H1 (cell line): Measurements from ENCODE around the gene RRP9. TPM values are rescaled to one million over a fixed set of nuclear protein-coding genes. Genes with fewer than 3 reads are reported as not detected.

ENCODE experiments used
- CTCF ChIA-PET: fragments of 300-600 bp; sonication (Branson Sonifier 250); formaldehyde crosslinking; loops from one replicate; lab custom pipeline; 2021; ENCODE audit not compliant: partially characterized antibody; lab: Charles Lee
- POLR2A ChIA-PET: fragments of 300-600 bp; sonication (Branson Sonifier 250); formaldehyde crosslinking; loops from one replicate; lab custom pipeline; 2021; ENCODE audit warnings: inconsistent platforms; ENCODE audit not compliant: partially characterized antibody; lab: Charles Lee
- DNase-seq, 2 experiments: peaks; one replicate each; pipeline versions ENCODE4 v3.0.0 to v3.0.0-alpha.2; 2010 to 2022; ENCODE audit warnings: low spot score in 2 of 2, low read depth in 1 of 2, mixed read lengths in 1 of 2
- FAIRE-seq: peaks from 2 replicates; lab custom pipeline; 2011; peaks lifted over from hg19 to GRCh38; lab: Jason Lieb, UNC
- H2AFZ ChIP-seq: 2 replicates; pipeline ENCODE4 v1.8.1; 2012; ENCODE audit warnings: low read length, inconsistent platforms
- H2AK5ac ChIP-seq: 2 replicates; pipeline ENCODE4 v1.6.1; 2013; ENCODE audit warnings: low read depth, low read length
- H2BK120ac ChIP-seq: replicated peaks from 2 replicates; pipeline ENCODE3; 2013; ENCODE audit warnings: low read depth, low read length, inconsistent platforms
- H2BK12ac ChIP-seq: 2 replicates; pipeline ENCODE4 v1.6.1; 2013; ENCODE audit warnings: low read depth, low read length
- H2BK15ac ChIP-seq: 2 replicates; pipeline ENCODE4 v1.6.1; 2013; ENCODE audit warnings: low read length
- H2BK20ac ChIP-seq: 2 replicates; pipeline ENCODE4 v1.6.1; 2013; ENCODE audit warnings: low read length
- H2BK5ac ChIP-seq: 2 replicates; pipeline ENCODE4 v1.6.1; 2013; ENCODE audit warnings: low read depth, low read length
- H3K14ac ChIP-seq: 2 replicates; pipeline ENCODE4 v1.6.1; 2013; ENCODE audit warnings: inconsistent platforms; ENCODE audit not compliant: insufficient read length
- H3K18ac ChIP-seq: 2 replicates; pipeline ENCODE4 v1.6.1; 2013; ENCODE audit warnings: low read length; ENCODE audit errors: extremely low read depth
- H3K23ac ChIP-seq: 2 replicates; pipeline ENCODE4 v1.6.1; 2013; ENCODE audit warnings: inconsistent platforms; ENCODE audit not compliant: insufficient read length
- H3K23me2 ChIP-seq: 2 replicates; pipeline ENCODE4 v1.6.1; 2013; ENCODE audit warnings: low read depth, low read length
- H3K27ac ChIP-seq: 2 replicates; pipeline ENCODE4 v1.6.1; 2011; ENCODE audit warnings: low read depth, low read length, inconsistent platforms
- H3K27me3 ChIP-seq, 4 experiments: replicated peaks in 1 of 4; 1 replicate in 1 of 4; 2 replicates in 3 of 4; pipeline versions ENCODE4 v1.6.1 to v1.8.1; 2011 to 2013; ENCODE audit warnings: low read length in 3 of 4, mild to moderate bottlenecking in 3 of 4, inconsistent platforms in 2 of 4, mixed read lengths in 2 of 4, moderate library complexity in 1 of 4; ENCODE audit not compliant: control insufficient read depth in 3 of 4, insufficient read depth in 3 of 4; ENCODE audit errors: extremely low read depth in 1 of 4
- H3K36me3 ChIP-seq, 4 experiments: 2 replicates each; pipeline versions ENCODE4 v1.6.1 to v1.8.1; 2011 to 2013; ENCODE audit warnings: mild to moderate bottlenecking in 4 of 4, low read length in 3 of 4, moderate library complexity in 2 of 4, control low read depth in 1 of 4, inconsistent platforms in 1 of 4; ENCODE audit not compliant: insufficient read depth in 4 of 4, control insufficient read depth in 2 of 4
- H3K4ac ChIP-seq: replicated peaks from 2 replicates; pipeline ENCODE3; 2013; ENCODE audit warnings: low read length, low read depth, mixed read lengths, inconsistent platforms; ENCODE audit not compliant: insufficient read length
- H3K4me1 ChIP-seq, 4 experiments: replicated peaks in 1 of 4; 1 replicate in 1 of 4; 2 replicates in 3 of 4; pipeline versions ENCODE4 v1.6.1 to v1.8.1; 2011 to 2013; ENCODE audit warnings: low read length in 3 of 4, inconsistent platforms in 2 of 4, mixed read lengths in 1 of 4; ENCODE audit not compliant: insufficient read depth in 4 of 4, control insufficient read depth in 3 of 4
- H3K4me2 ChIP-seq, 2 experiments: 2 replicates each; pipeline versions ENCODE4 v1.6.1 to v1.8.1; 2011 to 2013; ENCODE audit warnings: low read depth in 2 of 2, low read length in 2 of 2, control low read depth in 1 of 2, inconsistent platforms in 1 of 2, mild to moderate bottlenecking in 1 of 2; ENCODE audit not compliant: insufficient read depth in 1 of 2
- H3K4me3 ChIP-seq, 4 experiments: fragments of 200-600, 300-600 bp in 1 of 4; sonication (generic), shearing (Covaris generic), sonication (Bioruptor Twin) in 1 of 4; 2 replicates each; pipeline versions ENCODE4 v1.5.1 to v1.8.1; 2011 to 2016; ENCODE audit warnings: low read length in 4 of 4, low read depth in 3 of 4, control low read depth in 2 of 4, inconsistent platforms in 2 of 4, mild to moderate bottlenecking in 2 of 4, mixed read lengths in 1 of 4, moderate library complexity in 1 of 4; ENCODE audit not compliant: insufficient read depth in 2 of 4; ENCODE audit errors: extremely low read depth in 1 of 4
- H3K56ac ChIP-seq: replicated peaks from 2 replicates; pipeline ENCODE3; 2013; ENCODE audit warnings: low read depth, mild to moderate bottlenecking, mixed read lengths, low read length, inconsistent platforms; ENCODE audit not compliant: insufficient read length
- H3K79me1 ChIP-seq: 2 replicates; pipeline ENCODE4 v1.6.1; 2013; ENCODE audit warnings: low read depth, low read length, control low read depth
- H3K79me2 ChIP-seq, 2 experiments: 2 replicates each; pipeline versions ENCODE4 v1.6.1 to v1.8.1; 2012 to 2013; ENCODE audit warnings: low read length in 2 of 2, mild to moderate bottlenecking in 2 of 2, inconsistent platforms in 1 of 2; ENCODE audit not compliant: insufficient read depth in 2 of 2, control insufficient read depth in 1 of 2
- H3K9ac ChIP-seq, 4 experiments: replicated peaks in 1 of 4; 1 replicate in 1 of 4; 2 replicates in 3 of 4; pipeline versions ENCODE4 v1.6.1 to v1.8.1; 2011 to 2013; ENCODE audit warnings: low read depth in 3 of 4, low read length in 3 of 4, control low read depth in 2 of 4, mild to moderate bottlenecking in 2 of 4, moderate library complexity in 2 of 4, inconsistent platforms in 1 of 4; ENCODE audit errors: extremely low read depth in 1 of 4
- H3K9me3 ChIP-seq, 2 experiments: 2 replicates each; pipeline versions ENCODE4 v1.6.1 to v1.8.1; 2012 to 2013; ENCODE audit warnings: mild to moderate bottlenecking in 2 of 2, moderate library complexity in 2 of 2, control low read depth in 1 of 2, inconsistent platforms in 1 of 2, low read depth in 1 of 2, low read length in 1 of 2, mixed read lengths in 1 of 2; ENCODE audit not compliant: insufficient read depth in 2 of 2
- H4K20me1 ChIP-seq, 2 experiments: replicated peaks in 1 of 2; 2 replicates each; pipeline versions ENCODE3 to v1.8.1; 2011 to 2013; ENCODE audit warnings: inconsistent platforms in 2 of 2, low read length in 2 of 2, mild to moderate bottlenecking in 1 of 2; ENCODE audit not compliant: insufficient read depth in 2 of 2, control insufficient read depth in 1 of 2
- H4K5ac ChIP-seq: 2 replicates; pipeline ENCODE4 v1.6.1; 2013; ENCODE audit warnings: low read length, low read depth, mixed read lengths, inconsistent platforms; ENCODE audit not compliant: insufficient read length
- H4K8ac ChIP-seq: 2 replicates; pipeline ENCODE4 v1.8.0; 2013; ENCODE audit warnings: mild to moderate bottlenecking, moderate library complexity, low read length, inconsistent platforms; ENCODE audit not compliant: insufficient read depth; ENCODE audit errors: extremely low read depth
- H4K91ac ChIP-seq: replicated peaks from 2 replicates; pipeline ENCODE3; 2013; ENCODE audit warnings: low read length, mixed read lengths, inconsistent platforms; ENCODE audit not compliant: insufficient read length
- ATF3 ChIP-seq: IDR thresholded peaks from 2 replicates; pipeline ENCODE4 v1.6.1; 2011; ENCODE audit warnings: low read depth, mild to moderate bottlenecking, low read length; ENCODE audit not compliant: insufficient read depth
- BRCA1 ChIP-seq: IDR thresholded peaks from 2 replicates; pipeline ENCODE4 v1.6.1; 2012; ENCODE audit warnings: low read depth, low read length, improper control_type of control experiment
- CBX8 ChIP-seq: fragments of 300-800, 300-1000 bp; sonication (generic); IDR thresholded peaks from 2 replicates; pipeline ENCODE4 v1.7.1; 2016; ENCODE audit warnings: low read depth, low read length, borderline replicate concordance
- CHD2 ChIP-seq: IDR thresholded peaks from 2 replicates; pipeline ENCODE4 v1.6.1; 2012; ENCODE audit warnings: low read length, improper control_type of control experiment
- HDAC6 ChIP-seq: IDR thresholded peaks from one replicate; pipeline ENCODE4 v1.7.1; 2012; ENCODE audit warnings: low read depth, mild to moderate bottlenecking, inconsistent platforms, low read length, moderate library complexity
- JUN ChIP-seq: IDR thresholded peaks from 2 replicates; pipeline ENCODE4 v1.6.1; 2011; ENCODE audit warnings: low read depth, mild to moderate bottlenecking, improper control_type of control experiment, low read length
- KDM1A ChIP-seq: fragments of 200-600, 300-600 bp; sonication (generic); IDR thresholded peaks from 2 replicates; pipeline ENCODE4 v1.7.1; 2016; ENCODE audit warnings: mild to moderate bottlenecking, low read length, borderline replicate concordance
- RFX5 ChIP-seq: IDR thresholded peaks from 2 replicates; pipeline ENCODE4 v1.6.1; 2011; ENCODE audit warnings: low read depth, low read length, improper control_type of control experiment, borderline replicate concordance
- RNF2 ChIP-seq: fragments of 200-900, 300-1000 bp; sonication (generic); IDR thresholded peaks from 2 replicates; pipeline ENCODE4 v1.7.1; 2016; ENCODE audit warnings: borderline replicate concordance, low read depth, mild to moderate bottlenecking, antibody characterized with exemption, low read length; ENCODE audit not compliant: poor library complexity, severe bottlenecking; ENCODE audit errors: missing control alignments
- SP4 ChIP-seq: IDR thresholded peaks from 2 replicates; pipeline ENCODE4 v1.6.1; 2012; ENCODE audit warnings: low read length, inconsistent platforms
- TAF1 ChIP-seq: IDR thresholded peaks from 2 replicates; pipeline ENCODE4 v1.6.1; 2011; ENCODE audit warnings: mild to moderate bottlenecking, low read depth, low read length
- WGBS, 2 experiments: shearing (Covaris generic) in 1 of 2; methylation state at CpG; one replicate each; pipeline versions ENCODE4 v1.1.6 to v1.1.7; 2013 to 2015; ENCODE audit warnings: low lambda C conversion rate in 2 of 2, mixed read lengths in 2 of 2, inconsistent platforms in 1 of 2, low coverage in 1 of 2, missing lambda C conversion rate in 1 of 2; ENCODE audit not compliant: insufficient replicate concordance in 2 of 2, insufficient coverage in 1 of 2, insufficient read length in 1 of 2; ENCODE audit errors: extremely low coverage in 1 of 2, missing lambda C conversion rate in 1 of 2; 5-methylcytosine and 5-hydroxymethylcytosine counted together
- polyA plus RNA-seq, 7 experiments: library from polyadenylated mRNA; depleted of rRNA in 3 of 7; stranded (reverse) in 5 of 7; unstranded in 2 of 7; fragments of >200 nt in 5 of 7; fragments of 200-250 nt in 2 of 7; gene quantifications; 1 replicate in 5 of 7; 2 replicates in 1 of 7; 4 replicates in 1 of 7; pipeline versions ENCODE4 v1.2.1 to v1.2.3, GENCODE V29; 2011 to 2013; ENCODE audit warnings: missing spikeins in 2 of 7, mixed read lengths in 2 of 7
- total RNA-seq: library from RNA; stranded (reverse); fragmentation: NEBNext Ultra II Directional; extraction: Animal tissue kit (Norgen Biotek cat#: 25700); gene quantifications from 2 replicates; pipeline ENCODE4 v1.2.1, GENCODE V29; 2021

The RRP9 gene
- total and polyA plus RNA-seq, 2 of the 8 experiments (the other 6 are each of a cell fraction or from before 2014, with no cell fraction given) = 55.6 to 68.9 TPM

DNA sequence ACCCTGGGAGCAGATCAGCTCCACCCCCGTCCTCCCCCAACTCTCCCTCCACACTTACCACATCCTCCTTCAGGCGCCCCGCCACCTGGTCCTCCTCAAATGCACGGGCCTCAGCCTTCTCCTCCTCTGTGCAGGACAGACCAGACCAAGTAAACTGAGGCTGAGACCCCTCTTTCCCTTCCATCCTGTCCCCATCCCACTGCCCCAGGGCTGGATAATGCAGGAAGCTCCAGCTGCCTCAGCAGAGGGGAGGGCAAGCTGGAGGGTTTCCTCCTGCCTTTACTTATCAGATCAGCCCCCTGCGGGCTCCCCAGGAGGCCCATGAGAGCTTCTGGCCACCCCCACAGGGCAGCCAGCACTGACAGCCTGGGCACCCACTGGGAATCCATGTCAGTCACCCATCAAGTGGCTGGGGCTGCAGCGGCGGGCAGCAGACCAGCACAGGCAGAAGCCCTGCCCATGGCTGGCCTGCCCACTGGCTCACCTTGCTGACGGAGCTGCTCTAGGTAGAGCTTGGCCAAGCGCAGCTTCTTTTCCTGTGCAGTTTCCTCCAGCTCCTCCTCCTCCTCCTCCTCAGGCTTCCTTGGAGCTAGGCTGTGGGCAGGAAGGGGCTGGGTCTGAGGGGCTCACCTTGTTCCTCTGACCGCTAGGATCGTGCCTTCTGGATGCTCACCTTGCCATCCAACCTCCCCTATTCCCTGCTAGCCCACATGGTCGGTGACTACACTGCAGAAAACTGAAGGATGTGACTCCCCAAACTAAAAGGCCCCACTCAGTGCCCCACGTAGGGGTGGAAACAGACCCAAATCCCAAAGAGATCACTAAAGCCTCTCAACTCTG, 3.9 kb downstream of the RRP9 start:
- peaks cover 0 to 30% of the 10 kb centered on the region in 2 experiments; a peak in 3 of 4 replicates for H3K79me2 ChIP-seq
- H3K79me1 ChIP-seq = peaks cover 12% of the 10 kb centered on the region
- H3K9ac ChIP-seq = no peak overlapping the region
- ChIA-PET POLR2A (interaction anchor here (0.8 to 2.0 kb wide), 4 partner anchors 8 to 23 kb away, joined by 3 to 5 read pairs (median 4); no protein-coding TSS in a partner anchor), CTCF (interaction anchor here (1.1 to 1.4 kb wide), 3 partner anchors 13 to 189 kb away, joined by 3 to 4 read pairs (median 3); no protein-coding TSS in a partner anchor)
- no peaks in the 10 kb centered on the region for H3K9me3 ChIP-seq
- H3K27ac ChIP-seq = no peak overlapping the region
- no peak overlapping the region for H3K23ac ChIP-seq
- no peak overlapping the region for H3K4me3 ChIP-seq
- no peak overlapping the region for H2BK20ac ChIP-seq
- no peak overlapping the region for H2BK120ac ChIP-seq
- no peak overlapping the region for H2BK5ac ChIP-seq
- H3K27me3 ChIP-seq = peaks cover 0 to 3% (median under 1%) of the 10 kb centered on the region in 4 experiments; a peak in 3 of 7 replicates
- 90% methylated on average over 12 of the region's 13 CpGs; no CpG with 5 or more reads in 1 of the 2 experiments for WGBS, 2 experiments
- no peak overlapping the region for H2BK15ac ChIP-seq
- no peak for DNase-seq
- no peak for FAIRE-seq
- H3K36me3 ChIP-seq = peaks cover 26 to 47% (median 37%) of the 10 kb centered on the region in 4 experiments
- no peak overlapping the region for H3K4ac ChIP-seq
- no peak overlapping the region for H4K5ac ChIP-seq
- H3K14ac ChIP-seq = no peak overlapping the region
- H4K91ac ChIP-seq = no peak overlapping the region
- H3K18ac ChIP-seq = no peak overlapping the region
- H4K20me1 ChIP-seq = peaks cover 3 to 35% of the 10 kb centered on the region in 2 experiments
- peaks cover 2 to 13% (median 6%) of the 10 kb centered on the region in 4 experiments for H3K4me1 ChIP-seq
- no peak overlapping the region for H4K8ac ChIP-seq
- no peak overlapping the region for H2AK5ac ChIP-seq
- H2AFZ ChIP-seq = no peak overlapping the region
- H3K23me2 ChIP-seq = peaks cover 9% of the 10 kb centered on the region; the same call in 1 of the 2 replicates
- no peak overlapping the region for H3K4me2 ChIP-seq
- H2BK12ac ChIP-seq = no peak overlapping the region
- H3K56ac ChIP-seq = no peak overlapping the region
- TF ChIP-seq SP4 (no peak), BRCA1 (no peak), JUN (no peak), HDAC6 (no peak), TAF1 (no peak), RNF2 (no peak), CHD2 (no peak), KDM1A (no peak), CBX8 (no peak), ATF3 (no peak), RFX5 (no peak)
